ENCODE measurements around the gene PCNT.

GRCh38 chr21:46328151-46328550, 4.2 kb downstream of the PCNT start:
- TF ChIP-seq, protein P1, sequence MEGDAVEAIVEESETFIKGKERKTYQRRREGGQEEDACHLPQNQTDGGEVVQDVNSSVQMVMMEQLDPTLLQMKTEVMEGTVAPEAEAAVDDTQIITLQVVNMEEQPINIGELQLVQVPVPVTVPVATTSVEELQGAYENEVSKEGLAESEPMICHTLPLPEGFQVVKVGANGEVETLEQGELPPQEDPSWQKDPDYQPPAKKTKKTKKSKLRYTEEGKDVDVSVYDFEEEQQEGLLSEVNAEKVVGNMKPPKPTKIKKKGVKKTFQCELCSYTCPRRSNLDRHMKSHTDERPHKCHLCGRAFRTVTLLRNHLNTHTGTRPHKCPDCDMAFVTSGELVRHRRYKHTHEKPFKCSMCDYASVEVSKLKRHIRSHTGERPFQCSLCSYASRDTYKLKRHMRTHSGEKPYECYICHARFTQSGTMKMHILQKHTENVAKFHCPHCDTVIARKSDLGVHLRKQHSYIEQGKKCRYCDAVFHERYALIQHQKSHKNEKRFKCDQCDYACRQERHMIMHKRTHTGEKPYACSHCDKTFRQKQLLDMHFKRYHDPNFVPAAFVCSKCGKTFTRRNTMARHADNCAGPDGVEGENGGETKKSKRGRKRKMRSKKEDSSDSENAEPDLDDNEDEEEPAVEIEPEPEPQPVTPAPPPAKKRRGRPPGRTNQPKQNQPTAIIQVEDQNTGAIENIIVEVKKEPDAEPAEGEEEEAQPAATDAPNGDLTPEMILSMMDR (IDR thresholded peaks at IDR 0.05), result no peak
- TF ChIP-seq ZFX (IDR thresholded peaks at IDR 0.05; ENCODE audit: borderline replicate concordance), result no peak

Measured in 22Rv1 (cell line).